ENCODE data around the gene CRADD. TPM values are rescaled to one million over a fixed set of nuclear protein-coding genes. Genes with fewer than 3 reads are reported as not detected.

CRADD gene
- total and polyA plus RNA-seq, 2 of the 4 experiments (the other 2 are of a cell fraction), result 11.1 to 14.0 TPM

GRCh38 chr12:93713060-93713459 lies 35.9 kb downstream of the CRADD start:
- intact Hi-C loops (cut with micrococcal nuclease) (no loop called here), dilution Hi-C loops (cut with HindIII; ENCODE audit: low sequenced_read_pairs, unreplicated experiment) (no loop called here), in situ Hi-C loops (cut with MboI; ENCODE audit: low sequenced_read_pairs) (no loop called here)
- Histone ChIP-seq H2BK15ac (ENCODE audit: low read depth, low read length) (no peak overlapping the region), H4K20me1 (ENCODE audit: insufficient read depth, low read length) (no peaks in the 10 kb centered on the region), H3K27me3 (ENCODE audit: control insufficient read depth, insufficient read depth, low read length) (no peaks in the 10 kb centered on the region), H3K4me3 (ENCODE audit: insufficient read depth, low read depth, low read length) (no peak overlapping the region), H2BK20ac (ENCODE audit: low read depth, low read length) (no peak overlapping the region), H3K4me1 (ENCODE audit: control insufficient read depth, insufficient read depth, low read length) (no peaks in the 10 kb centered on the region), H3K79me1 (ENCODE audit: low read depth in 1 of 2, low read length in 2 of 2) (peaks cover 5 to 7% of the 10 kb centered on the region in 2 experiments; a peak in 3 of 4 replicates), H3K9ac (ENCODE audit: low read depth, low read length) (no peak overlapping the region), H2BK120ac (ENCODE audit: low read depth, low read length) (no peak overlapping the region), H3K18ac (ENCODE audit: low read depth, low read length) (no peak overlapping the region), H3K56ac (ENCODE audit: extremely low read depth, insufficient read depth, low read length) (no peak overlapping the region), H3K9me1 (ENCODE audit: insufficient read depth, low read length) (no peaks in the 10 kb centered on the region), H4K91ac (ENCODE audit: insufficient read depth, low read depth, low read length) (no peak overlapping the region), H2BK5ac (ENCODE audit: low read depth, low read length, poor library complexity, severe bottlenecking) (no peak overlapping the region), H2AK9ac (replicated peaks; ENCODE audit: low read depth, low read length, poor library complexity) (no peak overlapping the region), H3K36me3 (ENCODE audit: control insufficient read depth, insufficient read depth, low read length) (no peaks in the 10 kb centered on the region), H3K23ac (ENCODE audit: low read depth, low read length) (no peak overlapping the region), H3K4me2 (ENCODE audit: low read depth, low read length) (no peak overlapping the region), H2AFZ (replicated peaks; ENCODE audit: low read length, poor library complexity) (no peak overlapping the region), H2AK5ac (ENCODE audit: low read depth, low read length) (no peak overlapping the region), H3K9me3 (ENCODE audit: control insufficient read depth, insufficient read depth, low read length) (peaks cover 5% of the 10 kb centered on the region; the same call in 1 of the 2 replicates), H3K14ac (replicated peaks; ENCODE audit: low read depth, low read length) (no peak overlapping the region), H4K8ac (ENCODE audit: low read depth in 2 of 2, low read length in 2 of 2) (no peak overlapping the region), H3K4ac (ENCODE audit: low read depth, low read length) (no peak overlapping the region), H3K27ac (ENCODE audit: insufficient read depth, low read length) (no peak overlapping the region), H4K5ac (ENCODE audit: low read depth, low read length) (no peak overlapping the region)
- CTCF ChIA-PET, result no interaction called here
- POLR2A ChIA-PET (ENCODE audit: unreplicated experiment), result no interaction called here
- no peak for DNase-seq
- no peak for ATAC-seq (ENCODE audit: low read depth)
- TF ChIP-seq SMC3 (IDR thresholded peaks at IDR 0.05; ENCODE audit: low read depth, low read length), result no peak
- no peak for TF ChIP-seq CEBPB (IDR thresholded peaks at IDR 0.05; ENCODE audit: low read depth, low read length)
- no peak for TF ChIP-seq MAZ (IDR thresholded peaks at IDR 0.05; ENCODE audit: borderline replicate concordance, low read depth, low read length)
- no peak for TF ChIP-seq BHLHE40 (IDR thresholded peaks at IDR 0.05; ENCODE audit: low read depth, low read length)
- TF ChIP-seq ELK1 (IDR thresholded peaks at IDR 0.05; ENCODE audit: borderline replicate concordance, low read depth, low read length), result no peak
- TF ChIP-seq FOS (IDR thresholded peaks at IDR 0.05; ENCODE audit: low read depth, low read length), result no peak
- no peak for TF ChIP-seq USF2 (IDR thresholded peaks at IDR 0.05; ENCODE audit: low read depth, low read length)
- TF ChIP-seq RAD21 (IDR thresholded peaks at IDR 0.05; ENCODE audit: low read length), result no peak
- TF ChIP-seq CTCF (conservative IDR thresholded peaks at IDR 0.05; ENCODE audit: low read depth, low read length), result no peak
- TF ChIP-seq MAFK (IDR thresholded peaks at IDR 0.05; ENCODE audit: low read depth, low read length), result no peak
- TF ChIP-seq NFE2L2 (IDR thresholded peaks at IDR 0.05; ENCODE audit: low read depth, low read length), result no peak
- no peak for TF ChIP-seq RCOR1 (IDR thresholded peaks at IDR 0.05; ENCODE audit: insufficient replicate concordance, low read length)
- no peak for TF ChIP-seq CHD1 (IDR thresholded peaks at IDR 0.05; ENCODE audit: low read depth, low read length)
- no TSS peak for BruUV-seq (replicated peaks)
- WGBS, 2 experiments (ENCODE audit: extremely low coverage in 2 of 2, insufficient read length in 1 of 2), result no CpG with 5 or more reads among the region's 5 CpGs

Data from IMR-90 (cell line).